Mucosa of descending colon (tissue), 3 donors: ENCODE data around the gene CRYAA. TPM values are rescaled to one million over a fixed set of nuclear protein-coding genes. Genes with fewer than 3 reads are reported as not detected.
A peak's percentile ranks its signal among the peaks of the same experiment; 100 is the strongest.
"Not testable (repeated sequence)": the region's sequence is repeated elsewhere in the genome, so short reads cannot be mapped to it uniquely, and the experiment has no call there.

Experiments
- ATAC-seq: fragments of 200-7000 bp; cut with Tn5 transposase; one replicate; pipeline ENCODE4 v1.9.1; 2020; ENCODE audit warnings: mild to moderate bottlenecking, moderate library complexity
- DNase-seq, 3 donors: peaks; one replicate each; pipeline ENCODE4 v3.0.0-alpha.2; 2020
- H3K36me3 ChIP-seq: fragments of 200-600 bp; one replicate; pipeline ENCODE4 v1.8.0; 2021; ENCODE audit warnings: low read depth, mild to moderate bottlenecking
- H3K4me1 ChIP-seq: fragments of 200-600 bp; one replicate; pipeline ENCODE4 v1.8.0; 2021; ENCODE audit warnings: low read depth, mild to moderate bottlenecking
- H3K4me3 ChIP-seq: fragments of 200-600 bp; one replicate; pipeline ENCODE4 v1.8.0; 2021; ENCODE audit warnings: mild to moderate bottlenecking
- H3K9me3 ChIP-seq: fragments of 200-600 bp; one replicate; pipeline ENCODE4 v1.8.0; 2021; ENCODE audit warnings: mild to moderate bottlenecking
- intact Hi-C, 2 donors: fragments of 100-400 bp; cut with DNase I in 1 of 2; cut with micrococcal nuclease in 1 of 2; formaldehyde crosslinking; loops; one replicate each; pipeline versions ENCODE4 v1.11.0 to v1.11.1; 2022; cut with DNase I, micrococcal nuclease
- long read RNA-seq, 2 donors: library from polyadenylated mRNA; unstranded; transcript quantifications; one replicate each; pipeline ENCODE4 v2.0.0, GENCODE V29; 2019 to 2021
- total RNA-seq, 3 donors: library from RNA; stranded (reverse); fragmentation: NEBNext Ultra II Directional in 2 of 3; extraction: Animal tissue kit (Norgen Biotek cat#: 25700) in 2 of 3; gene quantifications; one replicate each; pipeline versions ENCODE4 v1.2.1 to v1.2.4, GENCODE V29; 2021 to 2023
- donor health status: DM: no; HTN: no; CAD: no; lungs with moderate emphysema.
- donor health status: DM: no; HTN: no; CAD: no.
- donor health status: DM: no; HTN: yes; CAD: no.

Gene CRYAA, protein sequence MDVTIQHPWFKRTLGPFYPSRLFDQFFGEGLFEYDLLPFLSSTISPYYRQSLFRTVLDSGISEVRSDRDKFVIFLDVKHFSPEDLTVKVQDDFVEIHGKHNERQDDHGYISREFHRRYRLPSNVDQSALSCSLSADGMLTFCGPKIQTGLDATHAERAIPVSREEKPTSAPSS
- not detected for total RNA-seq
- long read RNA-seq, donor 1: 0 reads
- long read RNA-seq, donor 2: 0 reads

DNA sequence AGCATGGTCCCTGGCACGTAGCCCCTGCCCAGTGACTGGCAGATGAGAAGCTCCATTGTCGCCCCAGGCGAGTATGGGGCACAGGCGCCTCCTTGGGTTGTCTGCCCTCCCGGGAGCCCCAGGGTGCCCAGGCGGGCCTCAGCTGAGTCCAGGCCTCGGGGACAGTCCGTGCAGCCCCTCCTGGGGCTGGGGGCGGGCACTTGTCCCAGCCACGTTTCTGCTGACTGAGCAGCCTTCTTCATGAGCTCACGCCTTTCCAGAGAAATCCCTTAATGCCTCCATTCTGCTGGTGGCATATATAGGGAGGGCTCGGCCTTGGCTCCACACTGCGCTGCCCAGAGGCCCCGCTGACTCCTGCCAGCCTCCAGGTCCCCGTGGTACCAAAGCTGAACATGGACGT lies at the start of gene CRYAA:
TSS of gene CRYAA (plus strand) at position 301 of the 400 bp plus-strand sequence. CDS start at position 393, 92 bp downstream.
- H3K36me3 ChIP-seq, ATAC-seq, H3K9me3 ChIP-seq, intact Hi-C loops, H3K4me1 ChIP-seq, H3K4me3 ChIP-seq, DNase-seq: not testable (repeated sequence)

DNA sequence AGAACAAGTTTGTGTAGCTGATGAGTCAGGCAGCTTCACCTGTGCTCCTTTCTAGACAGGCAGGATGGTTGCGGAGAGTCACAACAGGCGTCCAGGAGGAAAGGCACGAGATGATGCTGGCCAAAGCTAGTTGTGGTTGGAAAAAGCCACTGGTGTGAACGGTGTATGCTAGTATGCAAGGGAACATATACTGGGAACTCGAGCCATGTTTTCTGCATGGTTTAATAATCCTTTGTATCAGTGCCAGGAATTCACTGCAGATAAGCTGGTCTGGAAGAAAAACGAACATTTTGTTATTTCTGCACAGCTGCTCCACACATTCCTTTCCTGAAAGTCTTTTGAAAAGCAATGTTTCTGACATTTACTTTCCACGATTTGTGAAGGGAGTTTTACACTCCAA lies 38.7 kb upstream of the CRYAA start:
- H3K4me1 ChIP-seq, H3K4me3 ChIP-seq, ATAC-seq, DNase-seq, H3K9me3 ChIP-seq, H3K36me3 ChIP-seq, intact Hi-C loops: not testable (repeated sequence)

DNA sequence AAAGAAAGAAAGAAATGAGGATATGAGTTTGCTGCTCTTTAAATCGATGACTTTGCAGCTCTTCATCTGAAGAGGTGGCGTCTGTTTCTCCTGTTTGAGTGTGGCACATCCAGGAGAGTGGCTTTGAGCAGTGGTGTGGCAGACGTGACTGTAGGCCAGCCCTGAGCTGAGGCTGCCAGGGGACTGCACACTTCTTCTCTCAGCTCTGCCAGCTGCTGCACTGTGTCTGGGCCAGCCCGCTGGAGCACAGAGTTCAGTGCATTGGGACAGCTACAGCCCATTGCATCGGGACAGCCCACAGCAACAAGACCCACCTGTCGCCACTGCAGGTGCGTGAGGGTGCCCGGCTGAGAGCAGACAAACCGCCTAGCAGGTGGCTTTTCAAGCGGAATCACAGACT lies 34.3 kb upstream of the CRYAA start:
- H3K36me3 ChIP-seq, DNase-seq, H3K9me3 ChIP-seq, intact Hi-C loops, ATAC-seq, H3K4me3 ChIP-seq, H3K4me1 ChIP-seq: not testable (repeated sequence)

DNA sequence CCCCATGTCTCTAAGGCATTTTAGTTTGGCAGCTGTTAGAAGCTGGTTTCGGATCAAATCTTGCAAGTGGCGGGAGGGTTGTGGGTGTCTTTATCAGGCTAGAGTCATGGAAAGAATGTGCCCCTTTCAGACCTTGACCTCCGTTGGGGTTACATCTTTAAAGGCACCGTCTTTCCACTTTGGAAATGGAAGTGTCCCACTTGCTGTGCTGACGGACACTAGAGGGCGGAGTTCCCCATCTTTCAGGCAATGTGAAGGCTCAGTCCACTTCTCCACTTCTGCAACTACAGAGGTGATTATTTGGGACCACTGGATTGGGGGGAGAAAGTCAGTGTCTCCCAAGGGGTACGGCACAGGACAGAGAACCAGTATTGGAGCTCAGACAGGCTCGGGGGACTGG lies 29.9 kb upstream of the CRYAA start:
- intact Hi-C loops: not testable (repeated sequence)

DNA sequence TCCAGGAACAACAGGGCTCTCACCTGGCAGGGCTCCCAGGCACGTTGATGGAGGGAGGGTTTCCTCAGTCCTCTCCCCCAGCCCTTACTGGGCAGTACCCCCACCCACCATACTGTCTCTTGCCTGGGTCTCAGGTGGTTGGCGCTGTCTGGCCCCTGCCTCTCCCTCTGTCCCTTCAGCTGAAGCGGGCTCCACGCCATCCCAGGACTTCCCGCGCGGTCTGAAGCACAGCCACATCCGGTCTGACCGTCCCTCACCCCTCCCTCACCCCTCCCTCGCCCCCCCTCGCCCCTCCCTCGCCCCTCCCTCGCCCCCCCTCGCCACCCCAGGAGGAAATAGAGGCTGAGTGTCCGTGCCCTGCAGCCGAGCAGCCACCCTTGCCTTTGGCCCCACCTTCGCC lies 27.4 kb upstream of the CRYAA start:
- H3K4me1 ChIP-seq, H3K4me3 ChIP-seq, intact Hi-C loops, ATAC-seq, H3K9me3 ChIP-seq, H3K36me3 ChIP-seq: not testable (repeated sequence)
- peak in 1 of 3 donors; percentile 1 for DNase-seq

More for the DNA sequence above, 29.9 kb upstream of the CRYAA start:
- H3K36me3 ChIP-seq, H3K4me1 ChIP-seq, H3K9me3 ChIP-seq, H3K4me3 ChIP-seq: not testable (repeated sequence)
- ATAC-seq (peak; percentile 37), DNase-seq (peak in 1 of 3 donors; percentile 0)

DNA sequence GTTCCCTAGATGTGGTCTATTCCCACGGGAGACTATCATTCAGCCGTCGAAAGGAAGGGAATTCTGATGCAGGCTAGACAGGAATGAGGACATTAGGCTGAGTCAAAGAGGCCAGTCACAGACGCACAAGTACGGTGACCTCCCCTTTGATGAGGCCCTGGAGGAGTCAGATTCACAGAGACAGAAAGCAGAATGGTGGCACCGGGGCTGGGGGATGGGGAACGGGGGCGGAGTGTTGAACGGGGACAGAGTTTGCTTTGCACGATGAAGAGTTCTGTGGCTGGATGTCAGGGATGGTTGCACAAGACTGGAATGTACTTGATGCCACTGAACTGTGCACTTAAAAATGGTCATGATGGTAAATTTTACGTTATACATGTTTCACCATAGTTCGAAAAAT lies 22.2 kb upstream of the CRYAA start:
- ATAC-seq, DNase-seq, H3K4me3 ChIP-seq, H3K4me1 ChIP-seq, intact Hi-C loops, H3K36me3 ChIP-seq, H3K9me3 ChIP-seq: not testable (repeated sequence)

DNA sequence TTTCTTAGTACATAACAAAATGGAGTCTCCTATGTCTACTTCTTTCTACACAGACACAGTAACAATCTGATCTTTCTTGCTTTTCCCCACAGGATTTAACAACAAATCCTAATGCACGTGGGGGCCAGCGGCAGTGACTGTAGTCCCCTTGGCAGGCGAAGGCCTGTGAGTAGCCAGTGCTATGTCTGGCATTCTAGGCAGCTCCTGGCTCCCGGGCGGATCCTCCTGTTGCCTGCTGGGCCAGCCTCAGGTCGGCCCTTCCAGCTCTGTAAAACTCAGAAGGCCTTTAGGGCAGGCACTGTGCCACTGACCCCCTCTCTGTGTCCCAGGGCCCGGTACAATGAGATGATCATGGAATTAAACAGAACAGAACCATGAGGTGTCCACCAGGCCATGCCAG lies 20.8 kb upstream of the CRYAA start:
- H3K4me1 ChIP-seq, H3K36me3 ChIP-seq, DNase-seq, intact Hi-C loops, ATAC-seq, H3K4me3 ChIP-seq, H3K9me3 ChIP-seq: not testable (repeated sequence)

DNA sequence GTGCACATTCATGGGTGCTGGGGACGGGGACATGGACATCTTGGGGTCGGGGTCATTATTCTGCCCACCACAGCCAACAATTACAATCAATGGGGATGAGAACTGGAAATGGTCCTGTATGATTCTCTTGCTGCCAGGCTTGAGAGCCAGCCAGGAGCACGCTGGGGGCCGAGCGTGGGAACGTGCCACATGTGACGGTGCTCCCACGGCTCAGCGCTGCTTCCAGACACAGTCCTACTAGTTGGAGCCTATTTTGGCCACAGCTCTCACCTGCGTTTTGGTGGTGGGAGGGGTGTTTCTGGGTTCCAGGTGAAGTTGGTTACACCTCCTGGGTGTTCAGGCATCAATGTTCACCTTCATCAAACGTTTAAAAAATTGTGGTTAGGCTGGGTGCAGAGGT lies 19.5 kb upstream of the CRYAA start:
- intact Hi-C loops, H3K4me1 ChIP-seq, DNase-seq, ATAC-seq, H3K36me3 ChIP-seq, H3K4me3 ChIP-seq, H3K9me3 ChIP-seq: not testable (repeated sequence)

DNA sequence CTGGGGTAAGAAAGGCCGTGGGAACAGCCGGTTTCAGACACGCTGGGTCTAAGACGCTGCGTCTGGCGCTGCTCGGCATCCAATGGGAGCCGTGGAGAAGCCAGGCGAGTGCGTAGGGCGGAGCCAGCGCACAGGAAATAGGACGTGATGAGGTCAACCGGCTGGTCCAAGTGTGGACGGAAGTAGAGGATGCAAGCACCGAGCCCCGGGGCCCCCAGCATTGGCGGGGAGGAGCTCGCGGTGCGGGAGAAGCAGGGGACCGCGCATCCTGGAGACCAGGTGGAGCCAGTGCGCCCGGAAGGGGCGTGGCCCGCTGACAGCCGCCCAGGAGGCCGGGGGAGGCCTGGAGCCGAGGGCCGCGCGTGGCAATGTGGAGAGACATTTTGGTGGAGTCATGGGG lies 15.2 kb upstream of the CRYAA start:
- H3K4me3 ChIP-seq, intact Hi-C loops, ATAC-seq, DNase-seq, H3K4me1 ChIP-seq, H3K9me3 ChIP-seq, H3K36me3 ChIP-seq: not testable (repeated sequence)

DNA sequence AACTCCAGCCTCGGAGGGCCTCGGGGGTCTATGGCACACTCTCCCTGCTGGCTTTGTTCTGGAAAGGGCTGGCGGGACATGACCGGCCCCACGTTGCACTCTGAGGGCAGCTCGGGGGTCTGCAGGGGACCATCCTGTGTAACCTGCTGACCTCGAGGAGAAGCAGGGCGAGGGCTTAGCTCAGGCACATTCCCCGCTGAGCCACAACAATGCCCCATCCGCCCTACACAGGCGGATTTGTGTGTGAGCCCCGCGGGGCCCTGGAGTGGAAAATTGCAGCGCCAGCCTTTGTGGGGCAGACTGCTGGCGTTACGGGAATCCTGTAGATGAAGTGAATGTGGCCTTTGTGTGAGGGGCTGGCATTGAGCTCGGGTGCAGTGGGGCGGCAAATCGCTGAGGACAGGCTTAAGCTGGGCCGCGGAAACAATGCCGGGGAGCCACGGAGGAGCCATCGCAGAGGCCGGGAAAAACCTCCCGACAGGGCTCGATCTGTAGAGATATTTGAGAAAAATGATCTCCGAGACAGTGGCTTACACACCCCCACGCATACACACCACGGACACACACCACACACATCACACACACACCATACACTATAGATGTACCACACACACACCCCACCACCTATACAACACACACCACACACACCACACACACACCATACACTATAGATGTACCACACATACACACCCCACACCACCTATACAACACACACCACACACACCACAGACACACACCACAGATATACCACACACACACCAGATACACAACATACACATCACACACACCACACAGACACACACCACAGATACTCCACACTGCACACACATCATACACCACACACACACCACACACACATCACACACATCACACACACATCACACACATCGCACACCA lies 9.3 kb upstream of the CRYAA start:
- DNase-seq, H3K4me3 ChIP-seq, H3K4me1 ChIP-seq, intact Hi-C loops, H3K36me3 ChIP-seq, H3K9me3 ChIP-seq, ATAC-seq: not testable (repeated sequence)

DNA sequence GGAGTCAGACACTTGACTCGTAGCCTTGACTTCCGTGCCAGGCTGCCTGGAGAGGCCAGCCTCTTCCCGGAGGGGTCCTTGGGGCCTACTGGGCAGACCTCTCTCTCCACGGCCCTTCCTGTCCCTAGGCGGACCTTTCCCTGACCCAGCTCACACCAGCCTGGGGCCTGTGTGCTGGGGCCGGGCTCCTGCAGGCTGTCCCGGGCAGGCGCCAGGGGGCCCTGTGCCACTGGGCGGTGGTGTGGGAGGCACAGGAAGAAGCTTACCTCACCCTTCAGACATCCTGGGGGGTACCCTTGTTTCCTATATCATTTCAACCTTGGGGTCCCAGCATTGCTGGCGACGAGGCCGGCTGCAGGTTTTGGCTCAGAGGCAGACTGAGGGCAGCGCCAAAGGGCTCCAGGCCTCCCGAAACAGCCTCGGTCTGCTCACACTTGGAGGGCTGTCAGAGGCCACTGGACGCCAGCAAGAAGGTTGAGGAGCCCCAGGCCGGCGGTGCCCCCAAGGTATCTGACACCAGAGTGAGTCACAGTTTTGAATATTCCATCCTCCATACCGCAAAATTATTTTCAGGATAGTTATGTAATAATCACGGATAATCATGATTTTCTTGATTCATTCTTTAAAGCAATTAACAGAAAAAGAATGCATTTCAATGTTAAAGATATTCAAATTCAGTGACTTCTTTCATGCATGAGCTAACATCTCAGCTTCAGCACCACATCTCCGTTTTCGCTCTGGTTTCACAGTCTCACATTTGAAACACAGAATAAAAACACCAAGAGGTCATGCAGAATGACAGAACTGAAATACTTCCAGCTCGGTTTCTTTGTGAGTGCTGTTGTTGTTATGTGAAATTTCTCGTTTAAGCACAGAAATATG lies 6.7 kb upstream of the CRYAA start:
- H3K4me1 ChIP-seq, H3K9me3 ChIP-seq, H3K36me3 ChIP-seq, ATAC-seq, DNase-seq, intact Hi-C loops, H3K4me3 ChIP-seq: not testable (repeated sequence)

DNA sequence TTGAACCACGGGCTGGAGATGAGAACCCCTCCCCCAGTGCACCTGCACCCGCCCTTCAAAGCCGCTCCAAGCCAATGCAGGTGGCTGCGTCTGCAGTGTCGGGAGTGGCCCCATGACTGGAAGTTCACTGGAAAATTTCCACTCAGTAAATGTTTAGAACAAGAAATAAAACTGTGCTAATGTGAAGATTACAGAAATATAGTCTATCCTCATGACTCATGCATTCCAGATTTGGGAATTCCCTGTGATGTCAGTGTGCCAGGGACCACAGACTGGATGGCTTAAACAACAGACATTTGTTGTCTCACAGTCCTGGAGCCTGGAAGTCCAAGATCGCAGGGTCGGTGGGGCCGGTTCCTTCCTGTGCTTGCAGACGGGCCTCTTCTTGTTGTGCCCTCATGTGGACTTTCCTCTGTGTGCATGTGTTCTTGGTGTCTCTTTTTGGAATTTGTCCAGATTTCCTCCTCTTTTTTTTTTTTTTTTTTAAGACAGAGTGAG lies 6.1 kb upstream of the CRYAA start:
- peak; percentile 72 for ATAC-seq
- H3K9me3 ChIP-seq, H3K36me3 ChIP-seq: not testable (repeated sequence)

DNA sequence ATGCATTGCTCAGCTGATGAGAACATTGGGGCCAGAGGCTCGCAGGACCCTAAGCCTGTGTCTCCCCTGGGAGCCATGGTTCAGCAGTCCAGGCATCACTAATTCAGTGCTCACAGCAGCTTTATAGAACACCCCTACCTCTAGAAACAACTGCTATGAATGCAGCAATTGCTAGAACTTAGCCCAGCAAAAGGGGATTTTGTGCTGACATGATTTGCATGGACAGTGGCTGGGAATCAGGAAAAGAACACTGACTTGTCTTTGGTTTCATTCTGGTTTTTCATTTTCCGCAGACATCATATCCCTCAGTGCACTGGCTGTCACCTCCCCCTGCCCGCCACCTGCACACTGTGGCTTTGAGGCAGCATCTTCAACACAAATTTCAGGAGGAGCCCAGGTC lies 4.0 kb upstream of the CRYAA start:
- ATAC-seq, intact Hi-C loops, H3K36me3 ChIP-seq: not testable (repeated sequence)

More for the DNA sequence above, 6.1 kb upstream of the CRYAA start:
- intact Hi-C loops, H3K4me1 ChIP-seq, H3K4me3 ChIP-seq, DNase-seq: not testable (repeated sequence)

DNA sequence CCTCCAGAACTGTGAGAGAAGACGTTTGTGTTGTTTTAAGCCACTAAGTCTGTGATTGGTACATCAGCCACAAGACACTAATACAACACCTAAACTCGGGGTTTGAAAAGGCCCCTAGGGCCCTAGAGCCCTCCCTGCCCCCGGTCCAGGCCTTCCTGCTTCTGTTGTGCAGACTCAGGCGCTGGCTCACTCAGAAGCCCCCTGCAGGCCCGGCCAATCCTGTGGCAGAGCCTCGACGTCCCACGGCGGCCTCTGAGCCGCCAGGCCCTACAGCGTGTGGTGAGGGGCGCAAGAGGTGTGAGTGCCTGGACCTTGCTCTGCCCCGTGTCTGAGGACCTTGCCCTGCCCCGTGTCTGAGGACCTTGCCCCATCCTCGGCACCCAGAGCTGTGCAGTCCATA lies 3.1 kb upstream of the CRYAA start:
- H3K4me1 ChIP-seq, H3K36me3 ChIP-seq, H3K9me3 ChIP-seq, DNase-seq, ATAC-seq, H3K4me3 ChIP-seq, intact Hi-C loops: not testable (repeated sequence)

More for the DNA sequence above, 4.0 kb upstream of the CRYAA start:
- not testable (repeated sequence) for H3K4me1 ChIP-seq, DNase-seq, H3K9me3 ChIP-seq, H3K4me3 ChIP-seq
